Thyroid gland (tissue), 4 donors: ENCODE results near the gene LGI1.

Experiments used
- POLR2A ChIP-seq, 2 donors: fragments of 450-650 bp; IDR thresholded peaks; one replicate each; pipeline ENCODE4 v1.6.1; 2017; ENCODE audit warnings: antibody characterized with exemption in 2 of 2, mild to moderate bottlenecking in 2 of 2, moderate library complexity in 1 of 2
- TF ChIP-seq, protein P1 (sequence below), 6 experiments: fragments of 200-600 bp in 3 of 6; fragments of 450-650 bp in 3 of 6; sonication (generic) in 3 of 6; IDR thresholded peaks; one replicate each; pipeline ENCODE4 v1.5.1; 2016 to 2019; ENCODE audit warnings: antibody characterized with exemption in 6 of 6, mild to moderate bottlenecking in 2 of 6, inconsistent platforms in 1 of 6, moderate library complexity in 1 of 6

- TF ChIP-seq, protein P1, sequence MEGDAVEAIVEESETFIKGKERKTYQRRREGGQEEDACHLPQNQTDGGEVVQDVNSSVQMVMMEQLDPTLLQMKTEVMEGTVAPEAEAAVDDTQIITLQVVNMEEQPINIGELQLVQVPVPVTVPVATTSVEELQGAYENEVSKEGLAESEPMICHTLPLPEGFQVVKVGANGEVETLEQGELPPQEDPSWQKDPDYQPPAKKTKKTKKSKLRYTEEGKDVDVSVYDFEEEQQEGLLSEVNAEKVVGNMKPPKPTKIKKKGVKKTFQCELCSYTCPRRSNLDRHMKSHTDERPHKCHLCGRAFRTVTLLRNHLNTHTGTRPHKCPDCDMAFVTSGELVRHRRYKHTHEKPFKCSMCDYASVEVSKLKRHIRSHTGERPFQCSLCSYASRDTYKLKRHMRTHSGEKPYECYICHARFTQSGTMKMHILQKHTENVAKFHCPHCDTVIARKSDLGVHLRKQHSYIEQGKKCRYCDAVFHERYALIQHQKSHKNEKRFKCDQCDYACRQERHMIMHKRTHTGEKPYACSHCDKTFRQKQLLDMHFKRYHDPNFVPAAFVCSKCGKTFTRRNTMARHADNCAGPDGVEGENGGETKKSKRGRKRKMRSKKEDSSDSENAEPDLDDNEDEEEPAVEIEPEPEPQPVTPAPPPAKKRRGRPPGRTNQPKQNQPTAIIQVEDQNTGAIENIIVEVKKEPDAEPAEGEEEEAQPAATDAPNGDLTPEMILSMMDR (IDR thresholded peaks at IDR 0.05) = no peak
- TF ChIP-seq POLR2A (IDR thresholded peaks at IDR 0.05) = no peak
Observed at GRCh38 chr10:93784059-93784458, 26.3 kb downstream of the LGI1 start.
